Measurements from ENCODE around the gene PHYHD1.

DNA sequence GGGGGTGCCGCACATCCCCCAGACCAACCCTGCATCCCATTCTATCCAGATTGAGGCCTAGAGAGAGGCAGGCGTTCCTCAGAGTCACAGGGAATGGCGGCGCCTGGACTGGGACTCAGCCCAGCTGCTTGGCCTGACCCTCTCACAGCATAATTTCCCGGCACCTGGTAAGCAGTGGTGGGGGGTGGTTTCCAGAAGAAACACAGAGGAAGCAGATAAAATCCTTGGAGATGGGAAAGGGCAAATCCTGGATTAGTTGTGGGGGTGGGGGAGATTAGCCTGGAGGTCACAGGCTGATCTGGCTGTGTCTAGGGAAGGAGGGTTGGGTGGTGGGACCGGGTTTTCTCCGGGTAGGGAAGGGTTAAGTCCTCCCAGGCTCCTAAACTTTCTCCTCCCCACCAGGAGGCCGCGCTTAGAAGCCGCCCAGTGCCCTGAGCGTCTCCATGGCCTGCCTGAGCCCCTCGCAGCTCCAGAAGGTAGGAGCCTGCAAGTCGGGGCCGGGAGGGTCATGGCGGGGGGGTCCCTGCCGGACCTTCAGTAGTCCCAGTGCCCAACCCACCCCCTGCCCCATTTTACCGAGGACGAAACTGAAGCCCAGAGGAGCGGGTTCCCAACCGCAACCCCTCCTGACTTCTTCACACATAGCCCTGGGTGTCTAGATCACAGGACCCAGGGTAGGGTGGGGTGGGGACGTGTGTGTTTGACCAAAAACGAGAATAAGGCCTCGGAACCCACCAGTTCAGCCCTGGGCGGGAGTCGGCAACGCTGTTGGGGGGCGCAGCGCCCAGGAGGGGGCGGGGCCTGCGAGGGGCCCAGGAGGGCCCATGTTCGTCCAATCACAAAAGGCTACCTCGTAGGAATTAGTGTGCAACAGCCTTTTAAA is 1.3 kb downstream of the PHYHD1 start:
- TF ChIP-seq, protein P1, sequence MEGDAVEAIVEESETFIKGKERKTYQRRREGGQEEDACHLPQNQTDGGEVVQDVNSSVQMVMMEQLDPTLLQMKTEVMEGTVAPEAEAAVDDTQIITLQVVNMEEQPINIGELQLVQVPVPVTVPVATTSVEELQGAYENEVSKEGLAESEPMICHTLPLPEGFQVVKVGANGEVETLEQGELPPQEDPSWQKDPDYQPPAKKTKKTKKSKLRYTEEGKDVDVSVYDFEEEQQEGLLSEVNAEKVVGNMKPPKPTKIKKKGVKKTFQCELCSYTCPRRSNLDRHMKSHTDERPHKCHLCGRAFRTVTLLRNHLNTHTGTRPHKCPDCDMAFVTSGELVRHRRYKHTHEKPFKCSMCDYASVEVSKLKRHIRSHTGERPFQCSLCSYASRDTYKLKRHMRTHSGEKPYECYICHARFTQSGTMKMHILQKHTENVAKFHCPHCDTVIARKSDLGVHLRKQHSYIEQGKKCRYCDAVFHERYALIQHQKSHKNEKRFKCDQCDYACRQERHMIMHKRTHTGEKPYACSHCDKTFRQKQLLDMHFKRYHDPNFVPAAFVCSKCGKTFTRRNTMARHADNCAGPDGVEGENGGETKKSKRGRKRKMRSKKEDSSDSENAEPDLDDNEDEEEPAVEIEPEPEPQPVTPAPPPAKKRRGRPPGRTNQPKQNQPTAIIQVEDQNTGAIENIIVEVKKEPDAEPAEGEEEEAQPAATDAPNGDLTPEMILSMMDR (IDR thresholded peaks at IDR 0.05), result peak in 4 of 7 experiments; percentile 7 to 23 (median 14)
- peak; percentile 18 to 58 (median 57) for TF ChIP-seq POLR2A (IDR thresholded peaks at IDR 0.05)

All from body of pancreas (tissue), 4 donors.